ENCODE measurements around the gene TTLL11. TPM values are rescaled to one million over a fixed set of nuclear protein-coding genes. Genes with fewer than 3 reads are reported as not detected.

TTLL11 gene
- total and polyA plus RNA-seq, 8 donors = 3.4 to 7.5 (median 5.5) TPM

- WGBS, 2 donors = 89 to 92% methylated on average over 8 of the region's 8 CpGs
- TF ChIP-seq CTCF (IDR thresholded peaks at IDR 0.05) = no peak
- DNase-seq = no peak
- H3K4me1 ChIP-seq = no peaks in the 10 kb centered on the region
- ATAC-seq = no peak
- intact Hi-C loops (cut with DNase I) = no loop called here
- H3K27ac ChIP-seq = no peak overlapping the region
- H3K9me3 ChIP-seq = no peaks in the 10 kb centered on the region
- H3K4me3 ChIP-seq = no peak overlapping the region
- no peaks in the 10 kb centered on the region for H3K27me3 ChIP-seq
- H3K36me3 ChIP-seq = no peaks in the 10 kb centered on the region
- no peak for FAIRE-seq
These were observed 209.6 kb downstream of the TTLL11 start for GRCh38 chr9:121883281-121884056.

GRCh38 chr9:121881920-121882500 lies 211.1 kb downstream of the TTLL11 start:
- no peak overlapping the region for H3K27ac ChIP-seq
- H3K4me1 ChIP-seq = no peaks in the 10 kb centered on the region
- no peaks in the 10 kb centered on the region for H3K36me3 ChIP-seq
- no peaks in the 10 kb centered on the region for H3K27me3 ChIP-seq
- ATAC-seq (no peak), DNase-seq (no peak), FAIRE-seq (no peak)
- no peaks in the 10 kb centered on the region for H3K9me3 ChIP-seq
- TF ChIP-seq CTCF (IDR thresholded peaks at IDR 0.05) = no peak
- intact Hi-C loops (cut with DNase I) = no loop called here
- 76 to 85% methylated on average over 7 of the region's 7 CpGs for WGBS, 2 donors
- no peak overlapping the region for H3K4me3 ChIP-seq

- WGBS, 2 donors = 89 to 97% methylated on average over 8 of the region's 8 CpGs
- TF ChIP-seq CTCF (IDR thresholded peaks at IDR 0.05) = no peak
- no peak for ATAC-seq
- H3K27me3 ChIP-seq = no peaks in the 10 kb centered on the region
- intact Hi-C loops (cut with DNase I) = no loop called here
- FAIRE-seq = no peak
- DNase-seq = no peak
- H3K36me3 ChIP-seq = no peaks in the 10 kb centered on the region
- no peak overlapping the region for H3K27ac ChIP-seq
- H3K4me1 ChIP-seq = no peaks in the 10 kb centered on the region
- H3K4me3 ChIP-seq = no peak overlapping the region
- no peaks in the 10 kb centered on the region for H3K9me3 ChIP-seq
These were observed 212.7 kb downstream of the TTLL11 start for GRCh38 chr9:121880343-121880898.

- ATAC-seq (no peak), FAIRE-seq (no peak), DNase-seq (no peak)
- whole genome bisulfite sequencing, 2 donors = 91 to 95% methylated on average over 14 of the region's 14 CpGs
- TF ChIP-seq CTCF (IDR thresholded peaks at IDR 0.05) = no peak
- Histone ChIP-seq H3K27me3 (no peaks in the 10 kb centered on the region), H3K9me3 (no peaks in the 10 kb centered on the region), H3K36me3 (no peaks in the 10 kb centered on the region), H3K4me1 (no peaks in the 10 kb centered on the region), H3K27ac (no peak overlapping the region), H3K4me3 (no peak overlapping the region)
- intact Hi-C loops (cut with DNase I) = no loop called here
These were observed 214.8 kb downstream of the TTLL11 start for GRCh38 chr9:121878271-121878822.

Measured in pancreas (tissue), 10 donors.